ENCODE measurements around the gene ZNF583. TPM values are rescaled to one million over a fixed set of nuclear protein-coding genes. Genes with fewer than 3 reads are reported as not detected.

ZNF583 gene
- total and polyA plus RNA-seq, 2 of the 8 experiments (the other 6 are each of a cell fraction or from before 2014, with no cell fraction given) = 0.48 to 2.8 TPM

- Histone ChIP-seq H3K23ac (ENCODE audit: insufficient read length) (no peak overlapping the region), H3K4ac (replicated peaks; ENCODE audit: insufficient read length, low read depth, low read length) (no peak overlapping the region), H3K79me1 (ENCODE audit: low read depth, low read length) (no peaks in the 10 kb centered on the region; the same call in 1 of the 2 replicates), H2BK15ac (ENCODE audit: low read length) (no peak overlapping the region), H2BK12ac (ENCODE audit: low read depth, low read length) (no peak overlapping the region), H3K27me3 (replicated peaks in 1 of 4; ENCODE audit: control insufficient read depth in 3 of 4, extremely low read depth in 1 of 4, insufficient read depth in 3 of 4, low read length in 3 of 4) (no peaks in the 10 kb centered on the region), H3K14ac (ENCODE audit: insufficient read length) (no peak overlapping the region), H2BK20ac (ENCODE audit: low read length) (no peak overlapping the region), H3K9ac (replicated peaks in 1 of 4; ENCODE audit: extremely low read depth in 1 of 4, low read depth in 3 of 4, low read length in 3 of 4) (no peak overlapping the region), H4K91ac (replicated peaks; ENCODE audit: insufficient read length, low read length) (no peak overlapping the region), H2AK5ac (ENCODE audit: low read depth, low read length) (no peak overlapping the region), H2BK5ac (ENCODE audit: low read depth, low read length) (no peak overlapping the region), H4K8ac (ENCODE audit: extremely low read depth, insufficient read depth, low read length) (no peak overlapping the region), H3K4me1 (replicated peaks in 1 of 4; ENCODE audit: control insufficient read depth in 3 of 4, insufficient read depth in 4 of 4, low read length in 3 of 4) (no peaks in the 10 kb centered on the region), H3K56ac (replicated peaks; ENCODE audit: insufficient read length, low read depth, low read length) (no peak overlapping the region), H3K9me3 (ENCODE audit: insufficient read depth in 2 of 2, low read depth in 1 of 2, low read length in 1 of 2) (peaks cover 8 to 14% of the 10 kb centered on the region in 2 experiments; a peak in 3 of 4 replicates), H3K79me2 (ENCODE audit: control insufficient read depth in 1 of 2, insufficient read depth in 2 of 2, low read length in 2 of 2) (no peaks in the 10 kb centered on the region), H3K27ac (ENCODE audit: low read depth, low read length) (no peak overlapping the region), H2BK120ac (replicated peaks; ENCODE audit: low read depth, low read length) (no peak overlapping the region), H4K5ac (ENCODE audit: insufficient read length, low read depth, low read length) (no peak overlapping the region), H2AFZ (ENCODE audit: low read length) (no peak overlapping the region), H3K18ac (ENCODE audit: extremely low read depth, low read length) (no peak overlapping the region), H3K23me2 (ENCODE audit: low read depth, low read length) (no peaks in the 10 kb centered on the region), H3K4me2 (ENCODE audit: insufficient read depth in 1 of 2, low read depth in 2 of 2, low read length in 2 of 2) (no peak overlapping the region), H3K36me3 (ENCODE audit: control insufficient read depth in 2 of 4, insufficient read depth in 4 of 4, low read length in 3 of 4) (peaks cover 0 to 12% (median 1%) of the 10 kb centered on the region in 4 experiments; a peak in 4 of 8 replicates), H4K20me1 (replicated peaks in 1 of 2; ENCODE audit: control insufficient read depth in 1 of 2, insufficient read depth in 2 of 2, low read length in 2 of 2) (no peaks in the 10 kb centered on the region), H3K4me3 (ENCODE audit: extremely low read depth in 1 of 4, insufficient read depth in 2 of 4, low read depth in 3 of 4, low read length in 4 of 4) (no peak overlapping the region)
- ChIA-PET CTCF (ENCODE audit: partially characterized antibody) (interaction anchor here (0.9 kb wide), 1 partner anchor 9 kb away, joined by 4 read pairs; no protein-coding TSS in a partner anchor), POLR2A (ENCODE audit: partially characterized antibody) (interaction anchor here (0.6 kb wide), 1 partner anchor 17 kb away, joined by 3 read pairs; no protein-coding TSS in a partner anchor)
- FAIRE-seq (no peak), DNase-seq (ENCODE audit: low read depth in 1 of 2, low spot score in 2 of 2) (no peak)
- WGBS, 2 experiments (ENCODE audit: extremely low coverage in 1 of 2, insufficient coverage in 1 of 2, insufficient read length in 1 of 2, insufficient replicate concordance in 2 of 2, low coverage in 1 of 2, low lambda C conversion rate in 2 of 2, missing lambda C conversion rate in 1 of 2) = 88% methylated on average over 8 of the region's 8 CpGs; no CpG with 5 or more reads in 1 of the 2 experiments
- TF ChIP-seq EP300 (IDR thresholded peaks at IDR 0.05; ENCODE audit: borderline replicate concordance in 1 of 2, low read depth in 2 of 2, low read length in 2 of 2) = no peak
- no peak for TF ChIP-seq KDM5A (IDR thresholded peaks at IDR 0.05; ENCODE audit: low read length)
- no peak for TF ChIP-seq KDM1A (IDR thresholded peaks at IDR 0.05; ENCODE audit: borderline replicate concordance, low read length)
- TF ChIP-seq ASH2L (IDR thresholded peaks at IDR 0.05; ENCODE audit: low read length) = no peak
- no peak for TF ChIP-seq KDM4A (IDR thresholded peaks at IDR 0.05; ENCODE audit: low read depth, low read length, severe bottlenecking)
- no peak for TF ChIP-seq JUN (IDR thresholded peaks at IDR 0.05; ENCODE audit: low read depth, low read length)
- no peak for TF ChIP-seq GTF2F1 (IDR thresholded peaks at IDR 0.05; ENCODE audit: borderline replicate concordance, low read depth, low read length)
- no peak for TF ChIP-seq SIN3A (conservative IDR thresholded peaks at IDR 0.05 in 1 of 2, IDR thresholded peaks at IDR 0.05 in 1 of 2; ENCODE audit: low read depth in 1 of 2, low read length in 2 of 2)
- no peak for TF ChIP-seq HDAC2 (IDR thresholded peaks at IDR 0.05; ENCODE audit: borderline replicate concordance in 1 of 2, low read depth in 2 of 2, low read length in 2 of 2)
- TF ChIP-seq CREB1 (IDR thresholded peaks at IDR 0.05) = no peak
- no peak for TF ChIP-seq RNF2 (IDR thresholded peaks at IDR 0.05; ENCODE audit: borderline replicate concordance, low read depth, low read length, missing control alignments, poor library complexity, severe bottlenecking)
Observed at GRCh38 chr19:56383826-56384605, 20.1 kb upstream of the ZNF583 start.

Data from H1 (cell line).